Astrocyte of the spinal cord (primary cell): Measurements from ENCODE around the gene ENTPD7.

Experiments
- DNase-seq: peaks from one replicate; pipeline ENCODE4 v3.0.0; 2011; ENCODE audit warnings: low read depth, low spot score
- H3K4me3 ChIP-seq: 2 replicates; pipeline ENCODE4 v1.5.1; 2011; ENCODE audit warnings: low read depth, mild to moderate bottlenecking, low read length, moderate library complexity
- CTCF ChIP-seq: IDR thresholded peaks from 2 replicates; pipeline ENCODE4 v1.5.1; 2012; ENCODE audit warnings: low read depth, mild to moderate bottlenecking, low read length, inconsistent platforms
- in situ Hi-C: cut with HindIII; loops from 2 replicates; pipeline ENCODE4 v1.10.0; 2017; ENCODE audit warnings: low sequenced_read_pairs

Gene ENTPD7

GRCh38 chr10:99673492-99673891, 14.2 kb downstream of the ENTPD7 start:
- H3K4me3 ChIP-seq: no peak overlapping the region
- no peak for DNase-seq
- in situ Hi-C loops: no loop called here
- TF ChIP-seq CTCF: no peak

- DNase-seq: no peak
- in situ Hi-C loops: no loop called here
- no peak for TF ChIP-seq CTCF
- no peak overlapping the region for H3K4me3 ChIP-seq
These were observed 15.5 kb downstream of the ENTPD7 start for GRCh38 chr10:99674762-99675161.

GRCh38 chr10:99676426-99676825, 17.1 kb downstream of the ENTPD7 start:
- in situ Hi-C loops: no loop called here
- DNase-seq: peak; percentile 74
- TF ChIP-seq CTCF: no peak
- no peak overlapping the region for H3K4me3 ChIP-seq

GRCh38 chr10:99676895-99677294, 17.6 kb downstream of the ENTPD7 start:
- no peak for TF ChIP-seq CTCF
- in situ Hi-C loops: no loop called here
- no peak for DNase-seq
- no peak overlapping the region for H3K4me3 ChIP-seq

GRCh38 chr10:99678921-99679320, 19.6 kb downstream of the ENTPD7 start:
- TF ChIP-seq CTCF: no peak
- in situ Hi-C loops: no loop called here
- H3K4me3 ChIP-seq: no peak overlapping the region
- DNase-seq: no peak

GRCh38 chr10:99681553-99681952, 22.2 kb downstream of the ENTPD7 start:
- in situ Hi-C loops: no loop called here
- peak; percentile 43 for DNase-seq
- TF ChIP-seq CTCF: no peak
- no peak overlapping the region for H3K4me3 ChIP-seq

GRCh38 chr10:99682032-99682431, 22.7 kb downstream of the ENTPD7 start:
- H3K4me3 ChIP-seq: no peak overlapping the region
- DNase-seq: no peak
- no peak for TF ChIP-seq CTCF
- in situ Hi-C loops: no loop called here
